AG08396 (cell line): Measurements from ENCODE around the gene MKNK2.

Experiments
- DNase-seq: peaks from one replicate; pipeline ENCODE4 v3.0.0; 2012; ENCODE audit warnings: low spot score, mixed read lengths

The MKNK2 gene

DNA sequence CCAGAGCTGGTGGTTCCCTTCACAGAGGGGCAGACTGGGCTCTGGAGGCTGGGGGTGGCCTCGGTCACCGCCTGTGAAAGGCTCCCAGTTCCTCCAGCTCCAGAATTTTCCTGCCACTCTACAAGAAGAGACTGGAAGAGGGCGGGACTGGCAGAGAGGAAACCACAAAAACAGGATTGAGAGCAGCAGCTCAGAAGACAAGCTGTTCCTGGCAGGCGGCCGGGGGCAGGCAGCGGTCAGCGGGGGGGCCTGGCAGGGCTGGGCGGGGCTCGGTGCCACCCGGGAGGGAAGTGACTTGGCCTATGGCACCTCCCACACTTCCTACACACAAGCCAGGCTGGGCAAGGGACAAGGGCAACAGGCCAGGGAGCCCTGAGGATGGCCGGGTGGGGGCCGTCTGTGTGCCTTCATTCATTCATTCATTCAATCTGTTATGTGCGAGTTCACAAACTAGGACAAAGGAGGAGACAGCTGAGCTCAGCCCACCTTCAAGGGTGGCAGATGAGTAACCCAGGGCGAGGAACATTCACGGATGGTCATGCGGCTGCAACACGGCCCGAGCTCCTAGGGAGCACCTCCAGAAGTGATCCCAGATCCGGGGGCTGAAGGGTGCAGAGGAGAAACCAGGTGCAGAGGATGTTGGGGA lies 18.6 kb downstream of the MKNK2 start:
- peak; percentile 89 for DNase-seq

DNA sequence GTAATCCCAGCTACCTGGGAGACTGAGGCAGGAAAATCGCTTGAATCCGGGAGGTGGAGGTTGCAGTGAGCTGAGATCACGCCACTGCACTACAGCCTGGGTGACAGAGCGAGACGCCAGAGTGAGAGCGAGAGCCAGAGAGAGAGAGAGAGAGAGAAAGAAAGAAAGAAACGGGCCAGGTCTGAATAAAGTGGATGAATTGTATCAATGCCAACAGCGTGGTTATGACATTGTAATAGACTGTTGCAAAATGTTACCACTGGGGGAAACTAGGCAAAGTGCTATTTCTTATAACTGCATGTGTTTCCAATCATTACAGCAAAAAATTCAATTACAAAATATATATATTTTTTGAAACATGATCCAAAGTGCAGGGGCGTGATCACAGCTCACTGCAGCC lies 23.7 kb downstream of the MKNK2 start:
- no peak for DNase-seq

DNA sequence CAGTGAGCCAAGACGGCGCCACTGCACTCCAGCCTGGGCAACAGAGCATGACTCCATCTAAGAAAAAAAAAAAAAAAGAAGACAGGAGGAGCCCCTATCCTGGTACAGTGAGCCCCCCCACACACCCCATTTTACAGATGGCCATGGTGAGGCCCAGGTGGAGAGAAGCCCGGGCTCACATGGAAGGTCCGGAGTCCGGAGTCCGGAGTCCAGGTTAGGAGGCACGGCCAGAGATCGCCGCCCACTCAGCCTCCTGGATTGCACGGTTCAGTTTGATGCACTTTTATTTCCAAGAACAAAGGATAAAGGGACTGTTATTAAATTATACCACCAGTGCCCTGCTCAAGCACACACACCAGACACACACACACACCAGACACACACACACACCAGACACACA lies 24.3 kb downstream of the MKNK2 start:
- DNase-seq = no peak

DNA sequence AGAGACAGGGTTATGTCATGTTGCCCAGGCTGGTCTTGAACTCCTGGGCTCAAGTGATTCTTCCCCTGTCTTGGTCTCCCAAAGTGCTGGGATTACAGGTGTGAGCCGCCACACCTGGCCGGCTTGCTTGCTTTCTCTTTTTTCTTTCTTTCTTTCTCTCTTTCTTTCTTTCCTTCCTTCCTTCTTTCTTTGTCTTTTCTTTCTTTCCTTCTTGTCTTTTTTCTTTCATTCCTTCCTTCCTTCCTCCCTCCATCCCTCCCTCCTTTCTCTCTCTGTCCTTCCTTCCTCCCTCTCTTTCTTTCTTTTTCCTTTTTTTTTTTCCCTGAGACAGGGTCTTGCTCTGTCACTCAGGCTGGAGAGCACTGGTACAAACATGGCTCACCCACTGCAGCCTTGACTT lies 28.8 kb downstream of the MKNK2 start:
- no peak for DNase-seq

DNA sequence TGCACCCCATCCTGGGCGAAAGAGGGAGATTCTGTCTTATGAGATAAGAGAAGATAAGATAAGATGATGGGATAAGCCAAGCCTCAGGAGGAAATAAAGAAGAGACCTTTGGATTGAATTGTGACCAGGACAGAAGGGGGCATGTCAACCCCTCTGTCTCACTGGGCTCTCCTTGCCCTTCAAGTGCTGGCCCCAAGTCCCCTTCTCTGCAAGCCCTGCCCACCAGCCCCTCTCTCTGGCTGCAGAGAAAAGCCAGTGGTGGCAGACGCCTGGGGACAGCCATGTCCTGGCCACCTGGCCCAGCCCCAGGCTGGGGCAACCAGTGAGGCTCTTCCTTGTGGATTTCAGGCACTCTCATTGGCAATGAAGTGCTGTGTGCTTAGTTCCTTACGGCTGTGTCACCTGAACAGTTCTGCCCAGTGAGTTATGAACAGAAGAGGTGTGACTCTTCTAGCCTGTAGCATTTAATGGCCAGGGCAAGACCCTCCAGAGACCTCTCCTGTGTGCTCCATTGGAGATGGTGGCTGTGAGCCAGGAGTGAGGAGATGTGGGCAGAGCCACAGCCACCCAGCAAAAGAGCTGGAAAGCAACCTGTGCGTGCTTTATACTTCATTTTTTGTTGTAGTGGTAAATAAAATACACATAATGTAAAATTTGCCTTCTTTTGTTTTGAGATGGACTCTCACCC lies 29.4 kb downstream of the MKNK2 start:
- DNase-seq = no peak

DNA sequence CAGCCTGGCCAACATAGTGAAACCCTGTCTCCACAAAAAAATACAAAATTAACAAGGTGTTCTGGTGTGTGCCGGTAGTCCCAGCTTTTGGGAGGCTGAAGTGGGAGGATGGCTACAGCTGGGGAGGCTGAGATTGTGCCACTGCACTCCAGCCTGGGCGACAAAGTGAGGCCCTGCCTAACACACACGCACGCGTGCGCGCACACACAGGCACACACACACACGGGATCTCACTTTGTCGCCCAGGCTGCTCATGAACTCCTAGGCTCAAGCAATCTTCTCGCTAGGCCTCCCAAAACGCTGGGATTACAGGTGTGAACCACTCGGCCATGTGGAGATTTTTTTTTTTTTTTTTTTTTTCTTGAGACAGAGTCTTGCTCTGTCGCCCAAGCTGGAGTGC lies 32.3 kb downstream of the MKNK2 start:
- DNase-seq = no peak

DNA sequence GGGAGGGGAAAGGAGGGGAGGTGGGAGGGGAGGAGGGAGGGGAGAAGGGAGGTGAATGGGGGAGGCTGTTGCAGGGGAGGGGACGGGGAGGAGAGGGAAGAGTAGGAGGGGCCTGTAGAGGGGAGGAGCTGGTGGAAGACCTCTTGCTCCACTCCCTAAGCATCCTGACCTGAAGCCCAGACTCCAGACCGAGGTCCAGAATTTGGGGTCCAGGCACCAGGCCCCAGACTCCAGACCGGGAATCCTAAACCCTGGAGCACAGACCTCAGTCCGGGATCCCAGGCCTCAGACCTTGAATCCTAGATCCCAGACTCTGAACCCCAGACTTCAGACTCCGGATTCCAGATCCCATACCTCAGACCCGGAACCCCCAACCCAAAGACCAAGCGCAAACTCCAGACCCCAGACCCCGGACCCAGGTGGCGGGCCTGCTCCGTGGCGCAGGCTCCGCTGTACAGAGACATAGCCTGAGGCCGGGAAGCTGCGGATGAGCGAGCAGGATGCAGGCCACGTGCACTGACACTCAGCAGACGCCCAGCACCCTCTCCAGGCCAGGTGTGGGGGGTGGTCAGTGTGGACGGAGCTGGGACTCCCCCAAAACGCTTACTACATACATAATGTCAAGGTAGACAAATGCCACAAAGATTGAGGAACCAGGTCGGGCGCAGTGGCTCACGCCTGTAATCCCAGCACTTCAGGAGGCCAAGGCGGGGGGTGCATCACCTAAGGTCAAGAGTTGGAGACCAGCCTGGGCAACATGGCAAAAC lies 34.8 kb downstream of the MKNK2 start:
- peak; percentile 89 for DNase-seq

DNA sequence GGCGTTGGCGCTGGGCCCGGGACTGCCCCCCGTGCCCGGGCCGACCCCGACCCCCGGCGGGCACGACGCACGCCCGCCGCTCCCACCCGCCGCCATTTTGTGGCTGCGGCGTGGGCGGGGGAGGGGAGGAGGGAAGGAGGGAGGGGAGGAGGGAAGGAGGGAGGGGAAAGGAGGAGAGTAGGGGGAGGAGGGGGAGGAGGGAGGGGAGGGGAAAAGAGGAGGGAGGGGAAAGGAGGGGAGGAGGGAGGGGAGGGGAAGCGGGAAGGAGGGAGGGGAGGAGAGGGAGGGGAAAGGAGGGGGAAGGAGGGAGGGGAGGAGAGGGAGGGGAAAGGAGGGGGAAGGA lies 35.5 kb downstream of the MKNK2 start, which contains the start of gene BTBD2:
Gene BTBD2, minus strand, starts transcription at position 107 of the 343 bp plus-strand sequence. Its CDS starts 11 bp downstream, at position 96.
- no peak for DNase-seq

DNA sequence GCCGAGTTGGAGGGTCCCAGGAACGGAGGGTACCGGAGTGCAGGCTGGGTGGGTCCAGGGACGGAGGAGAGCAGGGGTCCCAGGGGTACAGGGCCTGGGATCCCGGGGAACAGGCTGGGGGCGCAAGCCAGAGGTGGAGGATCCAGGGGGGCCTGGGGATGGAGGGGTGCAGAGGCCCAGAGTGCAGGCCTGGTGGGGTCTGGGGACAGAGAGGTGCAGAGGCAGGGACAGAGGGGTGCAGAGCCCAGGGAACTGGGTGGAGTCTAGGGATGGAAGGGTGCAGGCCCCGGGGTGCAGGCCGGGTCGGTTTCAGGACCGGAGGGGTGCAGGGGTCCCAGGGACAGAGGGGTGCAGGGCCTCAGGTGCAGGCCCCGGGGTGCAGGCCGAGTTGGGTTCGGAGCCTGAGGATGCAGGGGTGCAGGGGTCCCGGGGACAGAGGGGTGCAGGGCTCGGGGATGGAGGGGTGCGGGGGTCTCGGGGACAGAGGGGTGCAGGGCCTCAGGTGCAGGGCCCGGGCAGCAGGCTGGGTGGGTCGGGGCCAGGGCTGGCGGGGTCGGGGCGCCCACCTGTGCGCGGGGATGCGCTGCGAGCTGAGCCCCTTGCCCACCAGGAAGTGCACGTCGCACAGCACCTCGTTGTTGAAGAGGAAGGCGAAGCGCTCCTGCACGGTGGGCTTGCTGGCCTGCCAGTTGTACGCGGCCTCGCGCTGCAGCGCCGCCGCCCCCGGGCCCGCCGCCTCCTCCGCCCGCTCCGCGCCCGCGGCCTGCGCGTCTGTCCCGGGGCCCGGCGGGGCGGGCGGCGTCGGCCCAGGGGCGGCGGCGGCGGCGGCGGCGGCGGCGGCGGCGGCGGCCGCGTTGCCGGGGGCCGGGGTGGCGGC lies 36.1 kb downstream of the MKNK2 start:
- DNase-seq = peak; percentile 78

DNA sequence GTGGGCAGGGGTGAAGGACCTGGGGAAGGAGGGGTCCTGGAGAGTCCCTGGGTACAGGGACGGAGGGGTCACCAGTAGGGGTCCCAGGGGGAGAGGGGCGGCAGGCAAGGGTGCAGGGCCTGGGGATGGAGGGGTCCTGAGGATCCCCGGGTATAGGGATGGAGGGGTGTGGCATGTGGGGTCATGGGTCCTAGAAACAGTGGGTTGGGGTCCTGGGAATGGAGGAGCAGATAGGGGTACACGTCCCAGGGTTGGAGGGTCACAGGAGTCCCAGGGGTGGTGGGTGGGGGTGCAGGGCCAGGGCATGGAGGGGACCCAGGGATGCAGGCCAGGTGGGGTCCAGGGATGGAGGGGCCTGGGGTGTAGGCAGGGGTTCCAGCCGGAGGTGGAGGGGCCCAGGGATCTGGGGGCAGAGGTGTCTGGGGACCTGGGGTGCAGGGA lies 36.9 kb downstream of the MKNK2 start:
- no peak for DNase-seq

DNA sequence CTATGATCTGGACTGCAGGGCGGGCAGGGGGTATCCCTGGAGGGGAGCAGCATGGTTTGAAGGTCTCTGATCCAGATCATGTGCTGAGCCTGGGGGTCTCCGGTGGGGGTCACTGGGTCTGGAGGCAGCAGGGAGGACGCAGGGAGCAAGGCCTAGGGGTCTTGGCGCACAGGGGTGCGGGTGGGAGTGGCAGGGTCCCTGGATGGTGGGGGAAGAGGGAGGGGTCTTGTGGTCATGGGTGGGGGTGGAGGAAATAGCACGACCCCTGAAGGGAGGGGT lies 37.4 kb downstream of the MKNK2 start:
- no peak for DNase-seq

DNA sequence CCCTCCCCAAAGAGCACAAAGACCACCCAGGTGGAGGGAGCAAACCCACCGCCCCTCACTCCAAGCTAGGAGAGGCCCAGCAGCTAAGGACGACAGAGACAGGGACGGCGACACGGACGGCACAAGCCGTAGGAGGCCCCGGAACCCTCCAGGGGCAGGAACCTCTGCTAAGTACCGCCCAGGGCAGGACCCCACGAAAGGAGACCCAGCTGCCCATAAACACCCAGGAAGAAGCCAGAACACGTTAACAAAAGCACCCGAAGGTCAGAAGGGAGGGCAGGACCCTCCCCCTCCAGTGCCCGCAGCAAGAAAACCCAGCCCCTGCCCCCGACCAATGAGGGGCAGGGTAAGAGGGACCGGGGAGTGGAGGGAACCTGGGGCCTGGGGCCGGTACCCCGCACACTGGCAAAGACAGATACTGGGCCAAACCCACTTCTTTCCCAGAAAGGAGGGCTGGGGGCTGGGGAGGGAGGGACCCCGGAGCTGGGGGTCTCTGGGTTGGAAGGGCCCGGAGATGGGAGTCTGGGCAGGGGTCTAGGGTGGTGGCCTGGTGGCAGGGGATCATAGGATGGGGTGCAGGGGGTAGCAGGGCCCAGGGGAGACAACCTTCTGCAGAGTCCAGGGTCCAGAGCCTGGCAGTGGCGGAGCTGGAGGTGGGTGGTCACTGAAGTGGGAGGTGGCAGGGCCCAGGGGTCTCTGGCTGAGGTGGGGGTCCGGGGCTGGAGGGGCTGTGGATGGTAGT lies 37.9 kb downstream of the MKNK2 start:
- no peak for DNase-seq

DNA sequence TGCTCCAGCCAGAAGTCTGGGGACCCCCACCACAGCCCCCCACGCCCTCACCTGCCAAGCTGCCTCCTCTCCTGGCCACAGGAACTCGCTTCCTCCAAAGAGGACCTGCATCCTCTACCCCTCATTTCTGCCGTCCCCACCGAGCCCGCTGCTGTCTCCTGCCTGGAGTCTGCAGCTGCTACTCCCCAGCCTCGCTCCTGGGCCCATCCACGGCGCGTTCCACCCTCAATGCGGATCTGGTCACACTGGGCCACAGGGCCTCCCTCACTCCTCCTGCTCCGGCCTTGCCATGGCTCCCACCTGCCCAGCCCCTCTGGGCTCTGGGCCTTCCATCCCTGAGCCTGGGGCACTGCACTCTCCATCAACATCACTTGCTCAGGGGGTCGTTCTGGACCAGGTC lies 39.9 kb downstream of the MKNK2 start:
- no peak for DNase-seq

DNA sequence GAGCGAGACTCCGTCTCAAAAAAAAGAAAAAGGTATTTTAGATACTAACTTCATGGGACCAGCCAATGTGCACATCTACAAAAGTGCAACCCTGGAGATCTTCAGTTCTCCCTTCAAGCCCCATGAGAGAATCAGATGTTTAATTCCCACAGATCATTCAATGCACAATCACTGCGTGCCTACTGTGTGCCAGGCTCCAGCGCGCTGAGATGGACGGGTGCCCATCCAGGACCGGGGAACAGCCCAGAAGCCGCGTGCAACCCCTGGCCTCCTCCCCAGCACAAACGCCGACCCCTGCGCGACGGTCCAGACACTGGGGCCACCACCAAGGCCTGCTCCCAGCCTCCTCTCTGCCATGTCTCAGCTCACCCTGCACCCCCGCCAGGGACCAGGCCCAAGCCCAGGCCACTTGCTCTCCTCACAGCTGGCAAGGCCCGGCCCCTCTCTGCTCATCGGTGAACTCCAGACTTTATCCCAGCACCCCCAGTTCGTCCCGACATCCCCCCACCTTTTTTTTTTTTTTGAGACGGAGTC lies 40.8 kb downstream of the MKNK2 start:
- no peak for DNase-seq

DNA sequence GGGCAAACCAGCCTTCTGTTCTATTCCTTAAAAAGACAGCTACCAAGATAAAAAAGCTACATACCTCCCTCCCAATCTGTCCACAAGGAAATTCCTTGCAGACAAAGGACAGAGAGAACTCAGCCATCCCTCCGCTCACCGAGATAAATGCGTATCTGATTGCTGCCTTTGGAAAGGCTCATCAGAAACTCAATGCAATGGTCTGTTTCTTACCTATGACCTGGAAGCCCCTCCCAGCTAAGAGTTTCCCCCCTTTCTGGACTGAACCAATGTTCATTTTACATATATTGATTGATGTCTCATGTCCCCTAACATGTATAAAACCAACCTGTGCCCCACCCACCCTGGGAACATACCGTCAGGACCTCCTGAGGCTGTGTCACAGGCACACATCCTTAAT lies 47.2 kb downstream of the MKNK2 start:
- DNase-seq = no peak

DNA sequence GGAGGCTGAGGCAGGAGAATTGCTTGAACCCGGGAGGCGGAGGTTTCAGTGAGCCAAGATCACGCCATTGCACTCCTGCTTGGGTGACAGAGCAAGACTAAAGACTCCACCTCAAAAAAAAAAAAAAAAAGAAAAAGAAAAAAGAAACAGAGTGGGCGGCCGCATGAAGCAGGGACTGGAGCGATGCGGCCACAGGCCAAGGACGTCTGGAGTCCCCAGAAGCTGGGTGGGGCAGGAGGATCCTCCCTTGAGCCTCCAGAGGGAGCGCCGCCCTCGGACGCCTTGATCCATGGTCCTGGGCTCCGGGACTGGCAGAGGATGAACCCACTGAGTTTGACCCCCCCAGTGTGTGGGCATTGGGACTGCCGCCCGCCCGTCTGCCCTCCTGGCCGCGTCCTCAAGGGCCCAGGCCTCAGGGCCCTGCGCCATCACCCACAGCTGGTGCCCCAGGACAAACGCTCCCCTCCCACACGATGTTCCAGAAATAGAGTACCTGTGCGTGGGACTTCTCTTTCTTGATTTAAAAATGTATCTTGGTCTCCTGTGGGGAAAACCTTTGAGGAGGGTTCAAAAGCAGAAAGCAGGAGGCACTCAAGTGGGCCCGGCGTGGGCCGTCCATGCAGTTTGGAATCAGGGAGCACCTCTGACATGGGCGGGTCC lies 51.1 kb downstream of the MKNK2 start:
- no peak for DNase-seq

DNA sequence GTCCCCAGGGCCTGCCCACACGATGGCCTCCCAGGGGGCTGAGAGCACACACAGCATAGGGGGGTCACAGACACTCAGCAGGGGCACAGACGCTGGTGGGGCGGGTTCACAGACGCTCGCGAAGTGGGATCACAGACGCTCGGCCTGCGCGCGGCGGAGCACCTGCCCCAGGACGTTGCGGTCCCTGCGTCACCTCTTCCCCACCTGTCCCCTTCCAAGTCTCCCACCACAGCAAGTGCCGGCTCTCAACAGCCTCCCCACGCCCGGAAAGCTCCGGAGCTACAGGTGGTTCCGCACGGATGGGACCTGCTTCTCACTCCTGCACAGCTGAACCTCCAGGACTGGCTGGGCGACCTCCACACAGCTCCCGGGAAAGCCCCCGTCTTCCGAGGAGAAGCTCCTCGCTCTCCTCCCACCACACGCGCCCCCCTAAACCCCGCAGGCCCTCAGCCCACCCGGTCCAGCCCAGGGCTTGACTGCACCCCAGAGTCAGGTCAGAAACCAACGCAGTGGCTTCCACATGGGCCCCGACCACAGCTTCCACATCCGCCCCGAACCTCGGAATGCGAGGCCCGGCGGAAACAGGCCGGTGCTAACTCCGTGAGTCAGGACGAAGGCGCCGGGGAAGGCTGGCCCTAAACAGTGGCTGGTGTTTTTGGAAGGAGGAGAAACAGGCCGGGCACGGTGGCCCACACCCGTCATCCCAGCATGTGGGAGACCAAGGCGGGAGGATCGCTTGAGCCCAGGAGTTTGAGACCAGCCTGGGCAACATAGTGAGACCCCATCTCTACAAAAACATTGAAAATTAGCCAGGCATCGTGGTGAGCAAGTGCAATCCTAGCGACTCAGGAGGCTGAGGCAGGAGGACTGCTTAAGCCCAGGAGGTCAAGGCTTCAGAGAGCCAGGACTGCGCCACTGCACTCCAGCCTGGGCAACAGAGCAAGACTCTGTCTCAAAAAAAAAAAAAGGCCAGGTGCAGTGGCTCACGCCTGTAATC lies 52.0 kb downstream of the MKNK2 start:
- no peak for DNase-seq

DNA sequence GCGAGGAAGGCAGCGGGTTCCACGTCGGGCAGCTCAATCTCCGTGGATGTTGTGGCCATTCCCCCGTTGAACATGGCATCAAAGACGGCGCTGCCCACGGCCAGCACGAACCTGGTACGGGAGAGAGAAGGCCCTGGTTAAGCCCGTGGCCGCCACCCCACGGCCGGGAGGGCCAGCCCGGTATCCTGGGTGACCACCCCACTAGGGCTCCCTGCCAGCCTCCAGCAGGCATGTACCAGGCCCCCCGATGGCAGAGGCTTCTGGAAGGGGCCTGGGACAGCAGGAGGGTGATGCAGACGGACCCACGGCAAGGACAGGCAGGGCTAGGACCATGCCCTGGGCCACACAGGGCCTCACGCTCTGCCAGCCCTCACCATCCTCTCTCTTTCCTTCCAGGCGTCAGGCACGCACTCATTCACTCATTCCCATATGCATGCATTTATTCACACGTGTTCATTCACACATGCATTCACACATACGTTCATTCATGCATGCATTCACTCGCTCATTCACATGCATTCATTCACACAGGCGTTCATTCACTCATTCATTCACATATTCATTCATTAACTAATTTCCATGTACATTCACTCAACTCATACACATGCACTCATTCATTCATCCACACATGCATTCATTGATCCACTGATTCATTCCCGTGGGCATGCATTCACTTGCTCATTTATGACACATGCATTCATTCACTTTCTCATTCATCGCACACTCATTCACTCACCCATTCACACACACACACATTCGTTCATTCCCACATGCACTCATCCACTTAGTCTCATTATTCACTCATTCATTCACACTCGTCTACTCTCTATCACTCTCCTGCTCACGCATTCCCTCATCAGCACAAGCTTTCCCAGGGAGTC lies 53.5 kb downstream of the MKNK2 start:
- DNase-seq = no peak
